ES-I3 (cell line): ENCODE results near the gene AGAP4.
"Not testable (repeated sequence)": the region's sequence is repeated elsewhere in the genome, so short reads cannot be mapped to it uniquely, and the experiment has no call there.

Source experiments
- H3K36me3 ChIP-seq: 2 replicates; pipeline ENCODE4 v1.6.1; 2013; ENCODE audit warnings: mild to moderate bottlenecking, low read length, control low read depth, moderate library complexity; ENCODE audit not compliant: insufficient read depth
- H3K4me1 ChIP-seq: 2 replicates; pipeline ENCODE4 v1.6.1; 2013; ENCODE audit warnings: mild to moderate bottlenecking, control low read depth, low read length; ENCODE audit not compliant: insufficient read depth
- H3K9ac ChIP-seq: 2 replicates; pipeline ENCODE4 v1.6.1; 2013; ENCODE audit warnings: low read depth, mild to moderate bottlenecking, low read length, moderate library complexity
- H3K9me3 ChIP-seq: 2 replicates; pipeline ENCODE4 v1.6.1; 2013; ENCODE audit warnings: mild to moderate bottlenecking, low read length, moderate library complexity; ENCODE audit not compliant: control insufficient read depth, insufficient read depth

AGAP4 gene

DNA sequence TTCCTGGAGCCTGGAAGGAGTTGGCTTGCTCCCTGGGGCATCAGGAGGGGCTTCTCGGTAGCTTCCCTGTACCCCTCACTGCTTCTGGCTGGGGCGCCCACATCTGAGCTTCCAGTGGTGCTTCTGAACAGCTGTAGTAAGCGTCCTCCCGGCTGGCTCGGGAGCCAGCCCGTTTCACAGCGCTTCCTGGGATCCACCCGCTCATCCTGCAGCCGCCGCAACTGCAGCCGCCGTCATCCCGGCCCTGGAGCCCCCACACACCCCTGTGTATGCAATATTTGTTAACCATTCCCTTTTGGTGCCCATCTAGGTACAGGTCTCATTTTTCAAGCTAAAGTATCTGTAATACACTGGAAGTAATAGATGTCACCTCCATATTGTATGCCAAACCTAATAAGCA lies 34.3 kb downstream of the AGAP4 start:
- H3K9ac ChIP-seq, H3K4me1 ChIP-seq, H3K36me3 ChIP-seq, H3K9me3 ChIP-seq: not testable (repeated sequence)

DNA sequence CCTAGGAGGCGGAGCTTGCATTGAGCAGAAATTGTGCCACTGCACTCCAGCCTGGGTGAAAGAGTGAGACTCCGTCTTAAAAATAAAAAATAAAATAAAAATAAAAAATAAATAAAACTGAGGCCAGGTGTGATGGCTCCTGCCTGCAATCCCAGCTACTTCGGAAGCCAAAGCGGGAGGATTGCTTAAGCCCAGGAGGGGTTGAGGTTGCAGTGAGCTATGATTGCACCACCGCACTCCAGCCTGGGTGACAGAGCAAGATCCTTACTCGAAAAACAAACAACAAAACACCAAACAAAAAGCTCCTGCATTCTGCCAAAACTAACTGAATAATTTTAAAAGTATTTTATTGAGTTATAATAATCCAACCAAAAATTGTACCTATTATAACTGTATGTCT lies 36.2 kb downstream of the AGAP4 start:
- no peaks in the 10 kb centered on the region for H3K4me1 ChIP-seq
- no peak overlapping the region for H3K9ac ChIP-seq
- H3K36me3 ChIP-seq: no peaks in the 10 kb centered on the region
- H3K9me3 ChIP-seq: no peaks in the 10 kb centered on the region

DNA sequence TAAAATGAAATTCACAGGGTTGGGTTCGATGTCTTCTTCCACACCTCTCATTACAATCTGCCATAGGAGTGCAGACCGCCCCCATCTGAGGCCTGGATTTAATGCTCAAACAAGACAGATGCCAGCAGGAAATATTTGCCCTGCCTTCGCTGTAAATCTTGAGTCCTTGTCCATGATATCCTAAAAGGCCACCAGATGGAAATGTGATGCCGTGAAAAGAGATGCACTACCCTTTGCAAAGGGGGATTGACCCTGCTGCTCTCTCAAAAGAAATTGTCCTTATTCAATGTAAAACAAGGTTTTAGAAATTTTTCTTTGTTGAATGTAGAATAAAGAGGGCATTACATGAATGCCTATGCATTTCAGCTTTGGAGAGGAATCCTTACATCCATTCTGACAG lies 37.5 kb downstream of the AGAP4 start:
- H3K4me1 ChIP-seq: no peaks in the 10 kb centered on the region
- no peak overlapping the region for H3K9ac ChIP-seq
- no peaks in the 10 kb centered on the region for H3K36me3 ChIP-seq
- no peaks in the 10 kb centered on the region for H3K9me3 ChIP-seq

DNA sequence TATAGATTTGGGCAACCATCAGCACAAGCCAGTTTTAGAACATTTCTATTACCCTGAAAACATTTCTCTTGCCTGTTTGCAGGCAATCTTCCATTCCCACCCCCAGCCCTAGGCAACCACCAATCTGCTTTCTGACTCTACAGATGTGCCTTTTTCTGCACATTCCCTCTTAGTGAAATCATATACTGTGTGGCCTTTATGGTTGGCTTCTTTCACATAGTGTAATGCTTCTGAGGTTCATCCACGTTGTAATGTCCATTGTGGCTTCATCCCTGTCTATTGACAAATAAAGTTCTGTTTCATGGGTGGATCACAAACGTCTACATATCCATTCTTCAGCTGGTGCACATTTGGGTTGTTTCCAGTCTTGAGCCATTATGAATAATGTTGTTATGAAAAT lies 42.3 kb downstream of the AGAP4 start:
- H3K9ac ChIP-seq, H3K9me3 ChIP-seq, H3K4me1 ChIP-seq, H3K36me3 ChIP-seq: not testable (repeated sequence)

DNA sequence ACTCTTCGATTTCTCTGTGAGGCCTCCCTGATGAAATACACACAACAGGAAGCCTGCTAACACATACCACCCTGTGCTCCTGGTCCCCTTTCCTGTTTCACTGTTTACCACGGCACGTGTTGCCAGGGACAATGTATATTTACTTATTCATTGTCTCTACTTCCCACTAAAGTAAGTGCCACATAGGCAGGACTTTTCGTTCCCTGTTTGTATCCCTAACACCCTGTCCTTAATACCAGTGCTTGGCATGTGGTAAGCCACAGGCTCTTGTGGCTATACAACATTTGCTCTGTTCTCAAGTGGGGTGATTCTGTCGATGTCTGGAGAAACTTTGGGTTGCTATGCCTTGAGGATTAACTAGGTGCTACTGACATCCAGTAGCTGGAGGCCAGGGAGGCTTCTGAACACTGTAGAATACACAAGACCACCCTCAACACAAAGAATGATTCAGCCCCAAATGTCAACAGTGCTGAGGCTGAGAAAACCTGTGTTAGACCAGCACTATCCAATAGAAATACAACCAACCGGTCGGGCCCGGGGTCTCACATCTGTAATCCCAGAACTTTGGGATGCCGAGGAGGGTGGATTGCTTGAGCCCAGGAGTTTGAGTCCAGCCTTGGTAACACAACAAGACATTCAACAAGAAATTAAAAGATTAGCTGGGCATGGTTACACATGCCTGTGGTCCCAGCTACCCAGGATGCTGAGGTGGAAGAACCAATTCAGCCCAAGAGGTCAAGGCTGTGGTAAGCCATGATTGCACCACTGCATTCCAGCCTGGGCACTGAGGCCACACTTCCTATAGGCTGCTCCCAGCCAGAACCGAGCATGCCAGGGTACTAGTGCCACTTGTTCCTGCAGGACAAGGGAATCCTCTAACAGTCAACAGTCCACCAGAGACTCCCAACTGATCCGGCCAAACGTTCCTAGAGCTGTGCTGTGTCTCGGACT lies 44.0 kb downstream of the AGAP4 start:
- H3K9me3 ChIP-seq, H3K9ac ChIP-seq, H3K36me3 ChIP-seq, H3K4me1 ChIP-seq: not testable (repeated sequence)

DNA sequence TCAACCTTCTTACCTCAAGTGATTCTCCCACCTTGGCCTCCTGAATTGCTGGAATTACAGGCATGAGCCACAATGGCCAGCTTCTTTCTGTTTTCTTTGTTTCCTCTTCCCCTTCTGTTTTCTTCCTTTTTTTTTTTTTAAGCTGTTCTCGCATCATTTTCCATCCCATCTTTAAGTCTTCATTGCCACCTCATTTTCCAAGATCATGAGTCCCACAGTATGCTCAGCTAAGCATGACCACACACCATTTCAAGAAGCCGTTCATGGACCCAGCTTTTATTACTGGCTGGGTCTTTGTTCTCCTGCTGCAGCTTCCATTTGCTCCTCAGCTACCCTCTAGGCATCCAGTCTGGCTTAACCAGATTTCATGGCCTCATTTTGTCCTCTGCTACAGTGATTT lies 52.5 kb downstream of the AGAP4 start:
- not testable (repeated sequence) for H3K4me1 ChIP-seq, H3K9me3 ChIP-seq, H3K9ac ChIP-seq, H3K36me3 ChIP-seq

DNA sequence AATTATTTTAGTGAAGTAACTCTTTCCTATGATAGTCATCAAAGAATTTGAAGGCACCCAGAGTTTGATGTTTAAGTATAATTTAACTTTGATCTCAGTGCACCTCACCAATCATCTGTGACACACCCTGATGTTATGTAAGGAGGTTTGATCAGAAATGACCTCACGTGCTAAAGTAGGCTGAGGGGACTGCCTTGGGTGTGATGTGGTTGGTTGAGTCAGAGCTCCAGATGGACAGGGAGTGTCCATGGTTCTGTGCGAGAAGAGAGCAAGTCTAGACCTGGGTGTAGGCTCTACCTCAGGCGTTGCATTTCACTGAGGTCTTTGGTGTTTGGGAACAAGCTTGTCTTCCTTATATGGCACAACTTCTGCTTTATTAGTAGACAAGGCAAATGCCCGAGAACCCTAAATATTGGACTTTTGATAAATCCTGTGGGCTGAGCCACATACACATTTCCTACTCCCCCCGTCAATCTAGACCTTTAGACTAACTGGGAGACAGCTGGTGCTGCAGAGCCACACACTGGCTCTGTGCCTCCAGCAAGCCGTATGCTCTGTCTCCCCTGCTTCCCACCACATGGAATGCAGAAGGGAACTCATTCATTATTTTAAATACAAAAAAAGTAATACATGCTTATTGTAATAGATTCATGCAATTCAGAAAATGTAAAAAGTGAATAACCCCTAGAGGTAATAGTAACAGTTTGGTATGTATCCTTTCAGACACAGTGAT lies 56.4 kb downstream of the AGAP4 start:
- H3K4me1 ChIP-seq, H3K36me3 ChIP-seq, H3K9ac ChIP-seq, H3K9me3 ChIP-seq: not testable (repeated sequence)

DNA sequence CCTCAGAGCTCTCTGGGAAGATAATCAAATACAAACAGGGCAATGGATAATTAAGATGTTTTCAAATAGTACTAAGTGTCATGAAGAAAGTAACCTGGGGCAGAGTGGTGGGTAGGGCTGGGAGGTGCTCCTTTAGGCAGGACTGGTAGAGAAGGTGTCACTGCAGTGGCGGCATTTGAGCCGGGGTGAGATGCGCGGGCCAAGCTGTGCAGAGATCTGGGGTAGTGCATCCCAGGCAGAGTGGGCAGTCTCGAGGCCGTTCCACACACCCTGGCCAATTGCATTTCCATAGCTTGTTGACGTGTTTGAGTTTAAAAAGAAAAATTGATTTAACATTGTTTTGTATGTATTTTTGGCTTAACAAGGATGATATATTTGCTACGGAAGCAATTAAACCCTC lies 57.3 kb downstream of the AGAP4 start:
- not testable (repeated sequence) for H3K36me3 ChIP-seq, H3K9me3 ChIP-seq, H3K4me1 ChIP-seq, H3K9ac ChIP-seq

DNA sequence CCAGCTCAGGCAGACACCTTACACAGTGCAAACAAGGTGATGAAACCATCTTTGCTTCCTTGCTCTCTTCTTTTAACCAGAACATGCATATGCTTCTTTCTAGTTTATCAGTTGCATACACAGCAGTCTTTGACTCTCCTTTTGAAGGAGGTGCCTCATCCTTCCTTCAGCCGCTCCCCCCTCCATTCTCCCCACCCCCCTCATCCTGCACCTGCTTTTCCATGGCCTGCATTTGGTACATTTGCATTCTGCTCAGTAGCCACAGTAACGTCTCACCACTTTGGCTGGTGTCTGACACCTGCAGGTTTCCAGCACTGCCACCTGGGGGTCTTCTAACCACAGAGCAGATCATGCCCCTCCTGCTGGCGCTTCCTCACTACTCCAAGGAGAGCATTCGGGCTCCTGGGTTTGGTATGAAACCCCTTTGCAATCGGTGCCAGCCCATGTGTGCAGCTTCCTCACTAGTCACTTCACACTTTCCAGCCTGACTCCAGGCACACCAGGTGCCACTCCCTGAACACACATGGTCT lies 60.0 kb downstream of the AGAP4 start:
- not testable (repeated sequence) for H3K9ac ChIP-seq, H3K4me1 ChIP-seq, H3K9me3 ChIP-seq, H3K36me3 ChIP-seq

DNA sequence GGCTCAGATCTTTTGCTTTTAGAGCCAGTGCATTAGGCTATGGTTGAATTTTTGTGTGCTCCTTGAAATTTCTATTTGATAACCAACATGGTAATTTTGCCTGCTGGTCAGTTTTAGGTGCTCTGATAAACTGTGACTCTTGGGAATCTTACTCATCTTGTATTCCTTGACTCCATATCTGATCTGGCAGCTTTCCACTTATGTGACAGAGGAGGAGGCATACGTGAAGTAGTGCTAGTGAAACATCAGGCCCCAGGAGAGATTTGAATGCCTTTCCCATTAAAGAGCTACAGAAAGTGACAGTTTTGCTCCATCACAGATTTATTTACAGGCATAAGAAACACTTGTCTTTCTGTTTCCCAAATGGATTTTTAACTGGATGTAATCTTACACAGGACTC lies 61.1 kb downstream of the AGAP4 start:
- not testable (repeated sequence) for H3K9ac ChIP-seq, H3K9me3 ChIP-seq, H3K36me3 ChIP-seq, H3K4me1 ChIP-seq
